Adrenal gland (tissue), 5 donors: ENCODE data around the gene ACTR2.

Experiments used
- CTCF ChIP-seq, 6 experiments: fragments of 450-650 bp in 4 of 6; fragments of 200-600 bp in 2 of 6; sonication (generic) in 1 of 6; IDR thresholded peaks; 1 replicate in 5 of 6; 2 replicates in 1 of 6; pipeline versions ENCODE4 v1.5.1 to v1.8.0; 2016 to 2021; ENCODE audit warnings: antibody characterized with exemption in 6 of 6, mild to moderate bottlenecking in 2 of 6, moderate library complexity in 1 of 6
- POLR2A ChIP-seq, 2 donors: fragments of 450-650 bp; IDR thresholded peaks; one replicate each; pipeline ENCODE4 v1.6.1; 2017; ENCODE audit warnings: antibody characterized with exemption in 2 of 2, mild to moderate bottlenecking in 2 of 2, moderate library complexity in 1 of 2
- donor health status: DM: no; HTN: no; CAD: no.

DNA sequence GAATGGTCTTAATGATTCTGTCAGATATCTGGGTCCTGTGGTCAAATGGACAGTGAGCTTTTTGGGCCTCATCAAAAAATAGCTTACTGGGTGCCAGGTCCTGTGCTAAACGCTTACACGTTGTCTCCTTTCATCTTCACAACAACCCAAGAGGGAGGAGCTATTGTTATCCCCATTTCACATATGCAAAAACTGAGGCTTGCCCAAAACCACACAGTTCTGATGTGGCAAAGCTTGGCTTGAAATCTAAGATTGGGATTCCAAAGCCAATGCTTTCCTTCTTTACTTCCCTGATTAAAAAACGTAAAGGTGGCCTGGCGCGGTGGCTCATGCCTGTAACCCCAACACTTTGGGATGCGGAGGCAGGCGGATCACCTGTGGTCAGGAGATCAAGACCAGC lies 69.3 kb downstream of the ACTR2 start:
- TF ChIP-seq CTCF (IDR thresholded peaks at IDR 0.05) (no peak), POLR2A (IDR thresholded peaks at IDR 0.05) (no peak)
